Activated naive CD4-positive, alpha-beta T cell treated with anti-CD3 and anti-CD28 coated beads for 36 hours (primary cell): Measurements from ENCODE around the gene FBXL2. TPM values are rescaled to one million over a fixed set of nuclear protein-coding genes. Genes with fewer than 3 reads are reported as not detected.
"Not testable (repeated sequence)": the region's sequence is repeated elsewhere in the genome, so short reads cannot be mapped to it uniquely, and the experiment has no call there.

Source experiments
- CTCF ChIA-PET: fragments of 350-600 bp; sonication (Branson Sonifier 250); formaldehyde crosslinking; loops from one replicate; lab custom pipeline; 2021; ENCODE audit warnings: antibody characterized with exemption; lab: Charles Lee
- DNase-seq: peaks from one replicate; pipeline ENCODE4 v3.0.0-alpha.2; 2020
- H3K27ac Mint-ChIP-seq: one replicate; pipeline ENCODE4 v1.8.0; 2021; ENCODE audit warnings: mild to moderate bottlenecking, mixed read lengths
- H3K27me3 Mint-ChIP-seq: one replicate; pipeline ENCODE4 v1.8.0; 2021; ENCODE audit warnings: low read depth, mixed read lengths
- H3K36me3 Mint-ChIP-seq: one replicate; pipeline ENCODE4 v1.8.0; 2021; ENCODE audit warnings: low read depth, mixed read lengths
- H3K4me1 Mint-ChIP-seq: one replicate; pipeline ENCODE4 v1.8.0; 2021; ENCODE audit warnings: low read depth, mixed read lengths
- H3K4me3 Mint-ChIP-seq: one replicate; pipeline ENCODE4 v1.8.0; 2021; ENCODE audit warnings: mild to moderate bottlenecking, moderate library complexity, mixed read lengths
- H3K9me3 Mint-ChIP-seq: one replicate; pipeline ENCODE4 v1.8.0; 2021; ENCODE audit warnings: mixed read lengths
- intact Hi-C: fragments of 100-400 bp; cut with micrococcal nuclease; formaldehyde crosslinking; loops from one replicate; pipeline ENCODE4 v1.15.1; 2023
- total RNA-seq, 2 experiments: library from RNA; stranded (reverse); gene quantifications; one replicate each; pipeline ENCODE4 v1.2.3, GENCODE V29; 2021

FBXL2 gene
- total RNA-seq, 2 experiments from 2014 or later, result not detected

DNA sequence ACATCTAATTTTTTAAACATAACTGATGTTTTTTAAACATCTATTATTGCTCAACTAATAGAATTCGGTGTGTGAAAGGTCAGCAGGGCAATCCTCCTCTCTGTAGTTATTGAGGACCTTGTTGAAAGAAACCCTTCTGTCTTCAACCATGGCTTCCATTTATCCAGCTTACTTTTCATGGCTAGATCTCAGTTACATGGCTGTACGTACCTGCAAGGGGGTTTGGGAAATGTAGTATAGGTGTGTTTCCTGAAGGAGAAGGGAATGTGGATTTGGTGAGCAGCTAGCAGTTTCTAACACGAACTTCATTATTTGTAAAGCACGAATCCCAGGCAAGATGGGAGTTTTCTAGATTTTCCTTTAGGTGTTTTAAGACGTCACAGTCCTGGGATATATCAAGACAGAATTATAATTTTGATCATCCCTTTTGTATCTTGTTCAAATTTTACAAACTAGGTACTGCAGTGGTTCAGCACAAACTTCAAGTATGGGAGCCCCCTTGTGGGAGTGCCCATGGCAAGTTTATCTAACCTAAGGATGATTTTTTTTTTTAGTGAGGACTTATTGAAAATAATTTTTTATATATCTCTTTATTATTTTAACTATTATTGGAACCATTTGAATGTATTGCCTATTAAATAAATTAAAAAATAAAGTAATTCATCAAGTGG lies 41.6 kb downstream of the FBXL2 start:
- H3K4me1 Mint-ChIP-seq, result no peaks in the 10 kb centered on the region
- intact Hi-C loops, result no loop called here
- CTCF ChIA-PET, result interaction anchor here (1.1 kb wide), 1 partner anchor 54 kb away, joined by 3 read pairs; no protein-coding TSS in a partner anchor
- H3K27ac Mint-ChIP-seq, result no peak overlapping the region
- no peaks in the 10 kb centered on the region for H3K9me3 Mint-ChIP-seq
- DNase-seq, result peak; percentile 10
- peaks cover 10% of the 10 kb centered on the region for H3K27me3 Mint-ChIP-seq
- H3K36me3 Mint-ChIP-seq, result no peaks in the 10 kb centered on the region
- H3K4me3 Mint-ChIP-seq, result no peak overlapping the region

DNA sequence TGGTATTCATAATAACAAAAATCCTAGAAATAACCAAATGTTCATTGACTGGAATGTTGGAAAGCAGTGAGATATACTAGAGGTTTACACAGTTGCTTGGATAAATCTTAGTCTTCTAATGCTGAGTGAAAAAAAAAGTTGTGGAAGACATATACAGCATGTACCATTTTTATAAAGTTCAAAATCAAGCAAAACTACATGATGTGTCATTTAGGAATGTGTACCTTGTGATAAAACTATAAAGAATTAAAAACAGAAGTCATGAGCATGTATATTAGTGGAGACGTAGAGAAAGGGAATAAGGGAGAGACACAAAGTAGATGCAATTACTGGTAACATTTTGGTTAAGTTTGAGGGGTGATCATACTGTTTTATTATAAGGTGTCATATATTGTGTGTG lies 45.2 kb downstream of the FBXL2 start:
- H3K4me3 Mint-ChIP-seq, result no peak overlapping the region
- H3K36me3 Mint-ChIP-seq, result no peaks in the 10 kb centered on the region
- H3K27ac Mint-ChIP-seq, result no peak overlapping the region
- H3K9me3 Mint-ChIP-seq, result no peaks in the 10 kb centered on the region
- DNase-seq, result no peak
- intact Hi-C loops, result no loop called here
- CTCF ChIA-PET, result no interaction called here
- peaks cover 11% of the 10 kb centered on the region for H3K27me3 Mint-ChIP-seq
- no peaks in the 10 kb centered on the region for H3K4me1 Mint-ChIP-seq

DNA sequence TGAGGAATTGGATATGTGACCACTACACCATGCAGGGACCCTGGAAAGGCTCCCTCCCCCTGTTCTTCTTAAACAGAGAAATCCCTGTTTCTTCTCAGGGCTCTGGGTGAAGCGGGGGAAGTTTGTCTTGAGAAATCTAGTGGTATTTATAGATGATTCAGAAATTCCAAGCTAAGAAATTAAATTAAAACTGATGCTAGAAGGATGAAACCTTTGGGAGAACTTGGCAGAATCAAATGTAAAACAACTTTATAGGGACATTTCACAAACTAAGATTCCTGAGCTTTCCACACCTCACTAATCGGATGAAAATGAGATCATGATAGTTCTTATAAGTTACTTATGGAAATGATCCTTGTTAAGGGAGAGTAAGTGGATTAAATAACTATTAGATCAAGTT lies 54.2 kb downstream of the FBXL2 start:
- H3K4me3 Mint-ChIP-seq, result no peak overlapping the region
- no peak overlapping the region for H3K27ac Mint-ChIP-seq
- intact Hi-C loops, result no loop called here
- no peaks in the 10 kb centered on the region for H3K4me1 Mint-ChIP-seq
- peaks cover 2% of the 10 kb centered on the region for H3K27me3 Mint-ChIP-seq
- H3K36me3 Mint-ChIP-seq, result no peaks in the 10 kb centered on the region
- H3K9me3 Mint-ChIP-seq, result peaks cover 11% of the 10 kb centered on the region
- CTCF ChIA-PET, result interaction anchor here (0.6 to 1.2 kb wide), 2 partner anchors 41 to 397 kb away, joined by 3 read pairs; no protein-coding TSS in a partner anchor
- DNase-seq, result no peak

DNA sequence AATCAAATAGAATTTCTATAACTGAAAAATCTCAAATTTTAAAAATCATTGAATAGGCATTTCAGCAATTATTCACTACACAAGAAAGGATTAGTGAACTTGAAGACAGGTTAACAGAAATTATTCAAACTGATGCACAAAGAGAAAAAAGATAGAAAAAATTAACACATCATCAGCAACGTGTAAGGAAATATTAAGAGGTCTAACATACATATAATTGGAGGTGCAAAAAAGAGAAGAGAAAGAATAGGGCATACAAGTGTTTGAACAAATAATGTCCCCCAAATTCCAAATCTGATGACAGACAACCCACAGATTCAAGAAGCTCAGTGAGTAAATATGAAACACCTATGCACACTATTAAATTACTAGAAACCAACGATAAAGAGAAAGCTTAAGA lies 57.1 kb downstream of the FBXL2 start:
- H3K36me3 Mint-ChIP-seq, result no peaks in the 10 kb centered on the region
- no peak overlapping the region for H3K4me3 Mint-ChIP-seq
- DNase-seq, result no peak
- CTCF ChIA-PET, result no interaction called here
- intact Hi-C loops, result no loop called here
- no peaks in the 10 kb centered on the region for H3K4me1 Mint-ChIP-seq
- H3K27ac Mint-ChIP-seq, result no peak overlapping the region
- peaks cover 2% of the 10 kb centered on the region for H3K27me3 Mint-ChIP-seq
- H3K9me3 Mint-ChIP-seq, result peaks cover 11% of the 10 kb centered on the region

DNA sequence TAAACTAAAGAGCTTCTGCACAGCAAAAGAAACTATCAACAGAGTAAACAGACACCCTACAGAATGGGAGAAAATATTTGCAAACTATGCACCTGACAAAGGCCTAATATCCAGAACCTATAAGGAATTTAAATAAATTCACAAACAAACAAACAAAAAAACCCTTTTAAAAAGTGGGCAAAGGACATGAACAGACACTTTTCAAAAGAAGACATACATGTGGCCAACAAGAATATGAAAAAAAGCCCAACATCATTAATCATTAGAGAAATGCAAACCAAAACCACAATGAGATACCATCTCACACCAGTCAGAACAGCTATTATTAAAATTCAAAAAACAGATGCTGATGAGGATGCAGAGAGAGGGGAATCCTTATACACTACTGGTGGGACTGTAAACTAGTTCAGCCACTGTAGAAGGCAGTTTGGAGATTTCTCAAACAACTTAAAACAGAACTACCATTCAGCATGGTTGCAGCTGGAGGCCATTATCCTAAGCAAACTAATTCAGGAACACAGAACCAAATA lies 61.8 kb downstream of the FBXL2 start:
- H3K4me1 Mint-ChIP-seq, CTCF ChIA-PET, DNase-seq, H3K9me3 Mint-ChIP-seq, H3K27me3 Mint-ChIP-seq, H3K4me3 Mint-ChIP-seq, H3K36me3 Mint-ChIP-seq, H3K27ac Mint-ChIP-seq, intact Hi-C loops: not testable (repeated sequence)

DNA sequence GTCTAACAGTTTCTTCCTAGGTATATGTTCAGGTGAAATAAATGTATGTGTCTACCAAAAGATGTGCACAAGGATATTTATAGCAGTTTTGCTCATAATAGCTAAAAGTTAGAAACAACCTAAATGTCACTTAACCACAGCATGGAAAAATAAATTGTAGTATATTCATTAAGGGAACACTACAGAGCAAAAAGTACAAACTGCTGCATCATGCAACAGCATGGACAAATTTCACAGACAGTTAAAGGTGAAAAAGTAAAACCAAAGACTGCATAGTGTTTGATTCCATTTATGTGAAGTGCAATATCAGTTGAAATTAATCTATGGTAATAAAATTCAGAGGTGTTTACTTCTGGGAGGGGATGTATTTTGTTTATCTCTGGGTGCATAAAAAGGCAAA lies 62.5 kb downstream of the FBXL2 start:
- Mint-ChIP-seq H3K27me3 (peaks cover 2% of the 10 kb centered on the region), H3K36me3 (no peaks in the 10 kb centered on the region), H3K4me3 (no peak overlapping the region), H3K9me3 (no peaks in the 10 kb centered on the region), H3K4me1 (no peaks in the 10 kb centered on the region), H3K27ac (no peak overlapping the region)
- intact Hi-C loops, result no loop called here
- CTCF ChIA-PET, result no interaction called here
- no peak for DNase-seq

DNA sequence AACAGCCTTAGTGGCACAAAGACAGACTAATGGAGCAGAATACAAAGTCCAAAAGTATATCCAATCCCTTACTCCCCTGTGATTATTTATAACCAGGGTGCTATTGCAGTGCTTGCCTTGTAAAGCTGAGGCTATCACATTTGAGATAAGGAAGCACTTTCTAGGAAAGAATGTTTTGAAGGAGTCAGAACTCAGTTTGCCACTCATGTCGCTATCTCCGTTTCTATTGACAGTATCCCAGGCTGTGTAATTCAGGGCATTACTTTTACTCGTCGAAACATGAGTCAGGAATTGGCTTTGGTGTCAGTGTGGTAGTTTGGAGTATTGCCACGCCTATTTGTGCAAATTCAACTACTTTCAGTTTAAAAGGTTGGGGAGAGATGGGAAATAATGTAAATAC lies 78.4 kb downstream of the FBXL2 start:
- H3K36me3 Mint-ChIP-seq, result no peaks in the 10 kb centered on the region
- H3K9me3 Mint-ChIP-seq, result no peaks in the 10 kb centered on the region
- CTCF ChIA-PET, result interaction anchor here (0.8 kb wide), 1 partner anchor 224 kb away, joined by 3 read pairs; no protein-coding TSS in a partner anchor
- no peak overlapping the region for H3K4me3 Mint-ChIP-seq
- no peaks in the 10 kb centered on the region for H3K4me1 Mint-ChIP-seq
- H3K27me3 Mint-ChIP-seq, result peaks cover 7% of the 10 kb centered on the region
- no peak for DNase-seq
- no peak overlapping the region for H3K27ac Mint-ChIP-seq
- intact Hi-C loops, result no loop called here

DNA sequence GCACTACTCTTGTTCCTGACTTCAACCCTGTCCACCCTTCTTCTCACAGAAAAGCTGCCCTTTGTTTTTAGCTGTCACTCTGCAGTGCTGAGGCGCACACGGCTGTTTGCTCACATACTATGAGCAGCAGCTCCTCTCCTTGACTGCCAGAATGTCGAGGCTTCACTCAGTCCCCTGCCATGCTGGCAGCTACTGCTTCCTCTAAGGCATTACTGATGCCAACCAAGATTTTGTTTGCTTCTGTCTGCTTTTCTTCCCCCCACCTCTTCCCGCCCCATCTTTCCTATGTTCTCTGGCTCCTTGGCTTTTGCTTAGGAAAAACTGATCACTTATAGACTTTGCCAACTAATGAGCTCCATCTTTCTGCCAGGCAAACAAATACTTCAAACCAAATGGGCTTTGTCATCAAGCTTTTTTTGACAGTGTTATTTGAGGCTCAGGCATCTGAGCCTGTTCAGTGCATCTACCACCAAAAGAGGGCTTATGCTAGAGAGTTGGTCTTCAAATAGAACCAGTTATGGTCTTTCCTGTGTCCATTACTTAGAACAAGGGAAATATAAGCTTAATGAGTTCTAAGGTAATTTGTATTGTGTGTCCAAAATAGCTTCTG lies 81.0 kb downstream of the FBXL2 start:
- no peak for DNase-seq
- H3K4me3 Mint-ChIP-seq, result no peak overlapping the region
- no peak overlapping the region for H3K27ac Mint-ChIP-seq
- CTCF ChIA-PET, result interaction anchor here (1.8 kb wide), 1 partner anchor 15 kb away, joined by 20 read pairs; no protein-coding TSS in a partner anchor
- intact Hi-C loops, result no loop called here
- H3K27me3 Mint-ChIP-seq, result peaks cover 7% of the 10 kb centered on the region
- no peaks in the 10 kb centered on the region for H3K9me3 Mint-ChIP-seq
- no peaks in the 10 kb centered on the region for H3K4me1 Mint-ChIP-seq
- no peaks in the 10 kb centered on the region for H3K36me3 Mint-ChIP-seq

DNA sequence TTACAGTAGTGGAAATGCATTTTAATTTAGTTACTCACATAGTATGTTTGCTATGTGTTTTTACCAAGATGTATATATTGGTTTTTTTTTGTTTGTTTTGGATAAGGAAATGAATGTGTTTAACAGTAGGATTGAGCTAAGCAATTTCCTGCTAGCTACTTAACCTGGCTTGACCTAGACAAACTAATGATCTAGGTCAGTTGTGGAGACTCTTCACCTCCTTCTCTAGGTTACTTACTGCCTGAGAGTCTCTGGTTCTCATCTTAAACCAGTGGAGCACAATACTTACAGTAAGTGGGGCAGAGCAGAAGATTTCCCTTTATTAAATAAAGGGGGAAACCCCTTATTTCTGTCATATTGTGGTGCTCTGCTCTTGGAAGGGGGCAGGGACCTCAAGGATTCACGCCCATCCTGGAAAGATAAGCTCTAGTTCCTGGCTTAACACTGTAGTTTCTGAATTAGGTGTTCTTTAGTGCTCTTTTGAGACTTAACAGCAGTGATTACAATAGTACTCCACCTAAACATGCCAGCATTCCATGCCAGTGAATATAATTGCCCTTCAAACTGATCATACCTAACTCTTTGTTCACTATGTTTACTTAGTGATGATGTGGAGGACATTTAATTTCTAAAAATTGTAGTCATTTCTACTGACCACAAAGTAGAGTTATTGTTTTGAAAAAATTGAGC lies 83.0 kb downstream of the FBXL2 start:
- CTCF ChIA-PET, result interaction anchor here (0.5 kb wide), 1 partner anchor 86 kb away, joined by 5 read pairs; no protein-coding TSS in a partner anchor
- Mint-ChIP-seq H3K36me3 (no peaks in the 10 kb centered on the region), H3K4me3 (no peak overlapping the region), H3K27me3 (peaks cover 7% of the 10 kb centered on the region), H3K4me1 (no peaks in the 10 kb centered on the region), H3K27ac (no peak overlapping the region), H3K9me3 (no peaks in the 10 kb centered on the region)
- intact Hi-C loops, result no loop called here
- no peak for DNase-seq

DNA sequence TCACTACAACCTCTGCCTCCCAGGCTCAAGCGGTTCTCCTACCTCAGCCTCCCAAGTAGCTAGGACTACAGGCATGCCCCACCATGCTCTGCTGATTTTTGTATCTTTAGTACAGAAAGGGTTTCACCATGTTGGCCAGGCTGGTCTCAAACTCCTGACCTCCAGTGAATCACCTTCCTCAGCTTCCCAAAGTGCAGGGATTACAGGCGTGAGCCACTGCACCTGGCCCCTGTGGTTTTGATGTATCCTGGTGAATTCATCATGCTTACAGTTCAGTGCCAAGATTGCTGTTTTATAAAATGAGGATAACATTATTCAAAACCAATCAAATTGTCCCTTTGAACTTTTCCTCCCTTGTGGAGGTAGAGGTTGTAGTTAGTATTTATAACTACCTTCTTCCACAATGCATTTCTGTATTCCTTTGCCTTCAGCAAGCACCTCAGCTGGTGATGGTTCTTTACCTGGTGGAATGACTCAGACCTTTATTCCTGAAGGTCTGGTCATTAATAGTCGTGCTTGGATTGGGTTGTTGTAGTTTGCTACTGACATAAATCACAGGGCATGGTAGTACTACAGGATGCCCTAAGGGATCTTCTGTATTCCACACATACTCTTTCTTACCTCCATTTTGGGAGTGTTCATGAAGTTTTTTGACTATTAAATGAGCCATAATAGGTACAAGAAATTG lies 86.0 kb downstream of the FBXL2 start:
- Mint-ChIP-seq H3K9me3 (no peaks in the 10 kb centered on the region), H3K27me3 (peaks cover 7% of the 10 kb centered on the region), H3K4me1 (no peaks in the 10 kb centered on the region), H3K4me3 (no peak overlapping the region), H3K36me3 (no peaks in the 10 kb centered on the region), H3K27ac (no peak overlapping the region)
- CTCF ChIA-PET, result interaction anchor here (3.3 kb wide), 1 partner anchor 9 kb away, joined by 16 read pairs; no protein-coding TSS in a partner anchor
- no peak for DNase-seq
- intact Hi-C loops, result no loop called here

DNA sequence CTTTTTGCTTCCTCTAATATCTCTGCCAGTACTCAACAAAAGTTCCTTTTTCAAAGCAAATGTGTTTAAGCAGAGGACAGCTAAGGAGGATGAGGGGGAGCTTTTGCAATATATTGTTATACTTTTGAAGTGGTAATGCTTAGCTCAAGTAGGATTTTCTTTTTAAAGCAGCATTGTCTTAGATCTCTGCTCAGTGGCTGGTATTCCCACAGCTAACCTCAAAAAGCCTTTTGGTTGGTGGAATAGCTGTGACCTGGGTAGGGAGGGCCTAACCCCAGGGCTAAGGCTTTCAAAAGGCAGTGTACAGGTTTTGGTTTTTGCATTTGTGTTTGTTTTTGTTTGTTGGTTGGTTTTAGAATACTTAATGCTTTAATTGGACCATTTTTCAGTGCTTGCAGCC lies 86.8 kb downstream of the FBXL2 start:
- Mint-ChIP-seq H3K4me1 (no peaks in the 10 kb centered on the region), H3K27ac (no peak overlapping the region), H3K27me3 (peaks cover 4% of the 10 kb centered on the region), H3K9me3 (no peaks in the 10 kb centered on the region), H3K36me3 (no peaks in the 10 kb centered on the region), H3K4me3 (no peak overlapping the region)
- no peak for DNase-seq
- CTCF ChIA-PET, result interaction anchor here (0.6 to 3.3 kb wide), 3 partner anchors 9 to 402 kb away, joined by 3 to 16 read pairs (median 4); no protein-coding TSS in a partner anchor
- intact Hi-C loops, result no loop called here
